IPS-NIHi7 (cell line): Measurements from ENCODE around the gene CAPN5.

Source experiments
- DNase-seq: peaks from one replicate; pipeline ENCODE4 v3.0.0; 2012; ENCODE audit warnings: mixed read lengths; ENCODE audit errors: extremely low spot score

The CAPN5 gene

DNA sequence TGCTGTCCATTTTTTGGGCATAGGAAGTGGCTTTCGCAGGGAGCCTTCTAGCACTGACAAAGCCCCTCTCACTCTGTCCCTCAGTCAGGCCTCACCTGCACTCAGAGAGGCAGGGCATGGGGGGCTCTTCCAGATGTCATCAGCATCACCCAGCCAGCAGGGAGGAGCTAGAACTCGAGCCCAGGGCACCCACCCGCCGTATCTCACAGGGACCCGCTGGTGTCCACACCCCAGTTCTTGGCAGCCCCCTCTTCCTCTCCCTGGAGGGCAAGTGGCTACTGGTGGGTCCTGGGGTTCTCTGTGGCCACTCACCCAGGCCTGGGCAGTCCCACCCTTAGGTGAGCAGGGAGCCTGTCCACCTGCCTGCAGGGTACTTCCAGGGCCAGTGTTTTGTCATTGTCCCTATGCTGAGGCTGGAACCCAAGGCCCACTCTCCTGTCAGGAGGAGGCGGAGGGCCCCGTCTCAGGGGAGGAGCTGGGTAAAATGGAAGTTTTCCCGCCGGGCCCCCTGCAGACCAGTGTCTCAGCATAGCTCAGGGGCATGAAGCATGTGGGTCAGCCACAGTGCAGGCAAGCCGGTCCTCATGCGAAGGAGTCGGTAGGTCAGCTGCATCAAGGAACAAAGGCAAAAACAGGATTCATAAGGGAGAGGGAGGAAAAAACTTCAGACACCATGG lies 83.1 kb downstream of the CAPN5 start:
- peak; percentile 49 for DNase-seq

DNA sequence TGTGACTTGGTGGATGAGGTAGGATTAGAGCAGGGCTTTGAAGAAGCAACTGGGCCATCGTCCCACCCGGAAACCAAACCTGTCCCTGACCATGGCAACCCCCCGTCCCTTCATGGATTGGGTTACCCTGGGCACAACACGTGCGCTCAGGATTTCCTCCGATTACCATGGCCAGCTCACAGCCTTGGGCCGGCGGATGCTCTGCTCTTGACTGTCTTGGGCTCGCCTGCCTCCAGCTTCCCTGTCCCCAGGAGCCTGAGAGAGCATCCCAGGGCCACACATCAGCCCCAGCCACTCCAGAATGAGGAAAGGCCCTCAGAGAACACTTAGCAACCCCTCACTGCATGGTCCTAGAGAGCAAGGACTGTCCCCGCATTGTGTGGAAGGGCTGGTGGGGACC lies 84.1 kb downstream of the CAPN5 start:
- DNase-seq: no peak

DNA sequence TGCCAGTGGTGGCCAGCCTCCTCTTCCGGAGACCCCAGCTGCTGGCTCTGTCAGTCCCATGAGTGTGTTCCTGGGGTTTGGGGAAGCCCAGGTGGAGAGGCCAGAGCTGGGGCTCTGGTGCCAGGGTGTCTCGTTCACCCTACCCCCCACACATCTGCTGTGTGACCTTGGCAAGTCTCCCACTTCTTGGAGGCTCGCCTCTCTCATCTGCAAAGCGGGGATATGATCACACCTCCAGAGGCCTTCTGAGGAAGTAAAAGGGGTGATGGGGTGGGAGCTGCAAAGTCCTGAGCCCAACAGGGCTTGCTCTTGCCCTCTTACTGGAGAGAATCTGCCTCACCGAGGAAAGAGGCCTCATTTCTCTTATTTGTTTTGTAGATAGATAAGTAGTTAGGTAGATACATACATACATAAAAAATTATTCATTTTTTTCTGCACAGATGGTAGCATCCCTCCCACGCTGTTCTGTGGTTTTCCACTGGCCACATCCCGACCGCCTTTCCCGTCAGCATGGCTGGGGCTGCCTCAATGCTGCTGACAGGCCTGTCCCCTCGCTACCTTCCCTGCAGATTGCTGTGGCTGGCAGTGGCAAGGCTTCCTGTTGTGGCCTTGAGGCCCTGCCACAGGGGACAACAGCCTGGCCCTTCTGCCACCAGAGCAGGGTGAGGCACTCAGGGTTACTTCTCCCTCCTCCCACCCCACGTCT lies 85.2 kb downstream of the CAPN5 start:
- no peak for DNase-seq

DNA sequence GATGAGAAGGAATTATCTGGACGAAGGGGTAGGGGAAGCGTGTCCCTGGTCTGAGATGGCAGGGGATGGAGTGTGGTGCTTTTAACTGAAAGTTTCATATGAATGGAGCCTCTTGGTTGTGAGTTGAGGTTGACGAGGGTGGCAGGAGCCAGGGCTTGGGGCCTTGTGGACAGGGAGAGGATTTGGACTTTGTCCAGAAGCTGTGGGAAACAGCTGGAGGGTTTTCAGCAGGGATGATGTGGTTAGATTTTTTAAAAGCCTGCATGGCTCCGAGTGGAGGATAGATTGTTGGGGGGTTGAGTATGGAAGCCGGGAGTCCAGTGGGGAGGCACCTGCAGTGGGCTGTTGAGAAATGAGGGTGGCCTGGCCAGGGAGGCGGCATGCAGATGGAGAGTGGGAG lies 86.1 kb downstream of the CAPN5 start:
- no peak for DNase-seq

DNA sequence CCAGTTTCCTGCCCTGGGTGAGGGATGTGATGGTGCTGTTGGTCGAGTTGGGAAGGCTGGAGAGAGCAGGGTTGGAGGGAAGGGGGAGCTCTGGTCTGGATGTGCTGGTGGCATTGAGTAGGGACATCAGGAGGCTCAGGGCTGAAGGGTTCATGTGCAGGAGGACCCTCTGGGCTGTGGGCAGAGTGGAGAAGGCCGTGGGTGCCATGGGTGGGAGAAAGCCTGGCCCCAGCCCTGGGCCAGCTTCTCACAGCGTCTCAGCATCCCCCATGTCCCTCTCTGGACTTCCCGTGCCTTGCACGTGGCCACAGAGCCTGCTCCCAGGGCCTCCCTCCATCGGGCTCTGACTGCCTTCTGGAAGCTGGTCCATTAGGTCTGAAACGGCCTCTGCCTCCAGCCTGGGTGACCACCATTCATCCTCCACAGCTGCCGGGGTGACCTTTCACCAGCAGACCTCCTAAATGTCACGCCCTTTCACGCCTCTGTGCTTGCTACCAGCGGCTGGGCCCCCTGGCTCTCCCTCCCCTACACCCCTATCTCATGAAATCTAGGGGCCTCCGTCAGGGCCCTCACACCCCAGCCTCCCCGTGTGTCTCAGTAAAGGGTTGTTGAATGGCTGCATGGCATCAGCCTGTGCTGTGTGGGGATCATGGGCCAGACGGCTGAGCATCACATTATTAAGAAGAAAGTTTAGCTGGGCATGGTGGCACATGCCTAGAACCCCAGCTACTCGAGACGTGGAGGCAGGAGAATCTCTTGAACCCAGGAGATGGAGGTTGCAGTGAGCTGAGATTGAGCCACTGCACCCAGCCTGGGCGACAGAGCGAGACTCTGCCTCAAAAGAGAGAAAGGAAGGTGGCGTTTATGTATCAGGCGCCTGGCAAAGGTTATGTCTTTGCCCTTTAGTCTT lies 86.8 kb downstream of the CAPN5 start:
- DNase-seq: no peak

DNA sequence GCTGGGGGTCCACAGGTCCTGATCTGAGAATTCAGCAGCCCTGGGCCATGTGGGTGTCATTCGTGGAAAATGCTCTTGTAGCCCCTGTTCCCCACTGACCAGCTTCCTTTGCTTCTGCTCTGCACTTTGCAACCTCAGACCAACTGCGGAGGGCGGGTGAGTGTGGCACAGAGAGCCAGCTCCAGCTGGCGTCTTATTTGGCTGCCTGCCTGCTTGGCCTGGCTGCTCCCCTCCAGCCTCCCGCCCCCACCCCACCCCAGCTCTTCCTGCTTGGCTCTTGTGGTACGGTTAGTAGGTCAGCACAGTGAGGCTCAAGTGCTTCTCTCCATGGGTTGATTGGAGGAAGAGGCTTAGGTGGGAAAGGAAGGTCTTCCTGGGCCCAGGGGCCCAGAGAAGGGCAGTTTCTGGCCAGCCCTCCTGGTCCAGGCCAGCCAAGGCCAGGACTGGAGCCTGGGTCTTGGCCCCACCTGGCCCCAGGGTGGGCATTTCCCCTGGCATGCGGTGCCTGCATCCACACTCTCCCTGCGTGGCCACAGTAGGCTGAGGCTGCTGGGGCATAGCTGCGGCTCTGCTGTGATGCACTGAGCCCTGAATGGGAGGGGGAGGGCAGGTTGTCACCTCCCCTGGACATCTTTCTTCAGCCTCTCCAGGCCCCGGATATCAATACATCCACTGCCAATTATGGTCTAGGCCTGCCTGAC lies 87.8 kb downstream of the CAPN5 start:
- no peak for DNase-seq

DNA sequence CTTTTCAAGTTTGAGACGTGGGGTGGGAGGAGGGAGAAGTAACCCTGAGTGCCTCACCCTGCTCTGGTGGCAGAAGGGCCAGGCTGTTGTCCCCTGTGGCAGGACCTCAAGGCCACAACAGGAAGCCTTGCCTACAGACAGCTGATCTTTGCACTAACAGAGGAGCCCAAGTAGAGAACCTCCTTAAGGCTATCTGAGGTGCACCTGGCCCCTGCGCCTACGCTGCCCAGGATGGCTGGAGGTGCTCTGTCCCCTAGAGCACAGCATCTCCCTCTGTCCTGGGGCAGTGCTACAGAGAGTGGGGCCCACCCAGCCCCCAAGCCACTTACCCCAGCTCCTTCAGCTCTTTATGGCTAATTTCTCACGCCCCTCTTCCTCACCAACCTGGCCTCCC lies 88.3 kb downstream of the CAPN5 start:
- DNase-seq: no peak

DNA sequence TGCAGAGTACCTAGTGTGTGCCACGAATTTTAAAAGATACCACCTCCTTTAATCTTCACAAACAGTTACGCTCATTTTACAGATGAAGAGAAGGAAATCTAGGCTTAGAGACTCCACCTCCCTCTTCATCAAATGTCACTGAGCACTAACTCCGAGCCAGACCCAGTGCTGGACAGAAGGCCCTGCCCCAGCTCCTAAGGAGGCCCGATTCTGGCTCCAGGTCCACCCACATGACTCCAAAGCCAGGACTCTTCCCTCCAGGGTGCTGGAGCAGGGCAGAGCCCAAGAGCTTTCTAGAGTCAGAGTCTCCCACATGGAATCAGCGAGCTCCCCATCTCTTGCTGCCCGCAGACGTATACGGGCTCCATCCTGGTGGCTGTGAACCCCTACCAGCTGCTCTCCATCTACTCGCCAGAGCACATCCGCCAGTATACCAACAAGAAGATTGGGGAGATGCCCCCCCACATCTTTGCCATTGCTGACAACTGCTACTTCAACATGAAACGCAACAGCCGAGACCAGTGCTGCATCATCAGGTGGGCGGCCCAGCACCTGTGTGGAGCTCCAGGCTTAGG lies 88.9 kb downstream of the CAPN5 start:
- DNase-seq: no peak

DNA sequence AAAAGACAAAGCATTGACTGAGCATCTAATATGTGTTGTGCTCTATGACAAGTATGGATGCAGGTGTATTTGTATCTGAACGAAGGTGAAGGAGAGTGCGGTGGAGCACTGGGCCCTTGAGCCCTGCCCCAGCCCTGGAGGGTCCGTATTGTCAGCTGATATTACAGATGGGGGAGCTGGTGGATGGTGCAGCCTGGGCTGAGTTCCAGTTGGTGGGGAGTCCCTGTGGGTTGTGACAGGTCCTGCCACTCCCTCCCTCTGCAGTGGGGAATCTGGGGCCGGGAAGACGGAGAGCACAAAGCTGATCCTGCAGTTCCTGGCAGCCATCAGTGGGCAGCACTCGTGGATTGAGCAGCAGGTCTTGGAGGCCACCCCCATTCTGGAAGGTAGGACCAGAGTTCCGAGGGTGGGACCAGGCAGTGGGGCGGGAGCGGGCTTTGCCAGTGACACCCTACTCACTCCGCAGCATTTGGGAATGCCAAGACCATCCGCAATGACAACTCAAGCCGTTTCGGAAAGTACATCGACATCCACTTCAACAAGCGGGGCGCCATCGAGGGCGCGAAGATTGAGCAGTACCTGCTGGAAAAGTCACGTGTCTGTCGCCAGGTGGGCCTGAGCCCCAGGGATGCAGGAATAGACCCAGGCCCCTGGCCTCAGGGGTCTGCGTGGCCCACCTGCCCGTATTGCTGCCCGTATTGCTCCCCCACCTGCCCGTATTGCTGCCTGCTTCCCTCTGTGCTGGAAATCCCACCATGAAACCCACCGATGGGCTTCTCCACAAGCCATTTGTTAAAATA lies 89.8 kb downstream of the CAPN5 start:
- no peak for DNase-seq

DNA sequence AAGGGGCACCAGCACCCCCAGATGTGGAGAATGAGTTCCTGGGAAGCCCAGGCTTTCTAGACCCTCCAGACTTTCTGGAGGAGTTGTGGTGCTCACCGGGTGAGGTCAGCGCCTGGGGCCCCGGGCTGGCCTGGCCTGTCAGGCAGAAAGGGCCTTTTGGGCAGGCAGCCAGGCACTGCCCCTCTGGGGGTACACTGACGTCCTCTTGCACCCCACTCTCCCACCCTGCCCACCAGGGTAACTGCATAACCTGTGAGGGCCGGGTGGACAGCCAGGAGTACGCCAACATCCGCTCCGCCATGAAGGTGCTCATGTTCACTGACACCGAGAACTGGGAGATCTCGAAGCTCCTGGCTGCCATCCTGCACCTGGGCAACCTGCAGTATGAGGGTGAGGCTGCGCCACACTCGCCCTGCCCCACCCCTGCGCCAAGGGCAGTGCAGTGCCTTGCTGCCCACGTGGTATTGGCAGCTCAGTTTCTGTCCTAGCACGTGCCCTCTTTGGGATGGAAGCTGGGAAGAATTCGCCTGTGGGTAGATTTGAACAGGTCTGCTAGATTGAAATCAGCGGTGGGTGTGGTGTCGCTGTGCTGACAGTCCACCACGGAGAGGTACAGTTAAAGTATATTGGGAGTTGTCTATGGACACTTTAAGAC lies 91.4 kb downstream of the CAPN5 start:
- DNase-seq: no peak

DNA sequence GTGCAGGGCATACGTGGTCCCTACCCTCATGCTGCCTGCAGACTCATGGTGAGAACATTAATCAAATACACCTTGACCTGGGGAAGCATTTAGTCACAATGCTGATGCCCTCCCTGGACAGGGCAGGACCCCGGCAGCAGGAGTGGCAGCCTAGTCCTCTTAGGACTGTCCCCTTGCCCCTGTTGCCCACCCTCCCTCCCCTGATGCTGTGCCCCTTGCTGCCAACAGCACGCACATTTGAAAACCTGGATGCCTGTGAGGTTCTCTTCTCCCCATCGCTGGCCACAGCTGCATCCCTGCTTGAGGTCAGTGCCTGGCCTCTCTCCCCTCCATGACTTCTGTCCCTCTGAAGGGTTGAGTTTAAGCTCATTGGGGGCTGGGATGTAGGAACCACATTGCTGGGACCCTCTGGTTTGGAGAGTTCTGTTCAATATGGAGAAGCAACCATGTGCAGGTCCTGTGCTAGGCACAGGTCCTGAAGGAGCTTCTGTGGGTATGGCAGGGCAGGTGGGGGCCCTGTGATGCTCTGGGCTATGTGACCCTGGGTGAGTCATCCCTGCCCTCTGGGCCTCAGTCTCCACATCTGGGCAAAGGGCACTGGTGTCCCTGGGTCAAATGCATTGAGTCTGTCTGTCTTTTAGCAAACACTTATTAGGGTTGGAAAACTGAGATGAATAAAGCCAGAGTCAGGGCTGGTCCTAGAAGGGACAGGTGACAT lies 92.6 kb downstream of the CAPN5 start:
- no peak for DNase-seq

DNA sequence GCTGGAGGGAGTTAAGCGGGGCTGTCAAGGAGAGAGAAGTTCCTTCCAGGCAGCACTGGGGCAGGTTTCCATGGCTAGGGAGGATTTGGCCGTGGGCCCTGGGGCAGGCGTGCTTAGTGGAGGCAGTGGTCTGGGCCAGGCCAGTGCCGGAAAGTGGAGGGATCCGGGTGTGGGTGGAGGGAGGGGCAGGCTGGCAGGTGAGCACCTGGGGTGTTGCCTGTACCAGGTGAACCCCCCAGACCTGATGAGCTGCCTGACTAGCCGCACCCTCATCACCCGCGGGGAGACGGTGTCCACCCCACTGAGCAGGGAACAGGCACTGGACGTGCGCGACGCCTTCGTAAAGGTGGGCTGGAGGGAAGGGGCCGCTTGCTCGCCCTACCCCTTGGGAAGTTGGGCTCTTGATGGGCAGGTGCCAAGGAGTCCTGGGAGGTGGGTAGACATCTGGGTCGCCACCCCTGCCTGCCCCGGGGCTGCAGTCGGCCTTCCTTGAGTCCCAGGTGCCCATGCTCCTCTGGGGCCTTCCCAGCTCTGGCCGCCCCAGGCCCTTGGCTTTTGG lies 93.2 kb downstream of the CAPN5 start:
- no peak for DNase-seq

DNA sequence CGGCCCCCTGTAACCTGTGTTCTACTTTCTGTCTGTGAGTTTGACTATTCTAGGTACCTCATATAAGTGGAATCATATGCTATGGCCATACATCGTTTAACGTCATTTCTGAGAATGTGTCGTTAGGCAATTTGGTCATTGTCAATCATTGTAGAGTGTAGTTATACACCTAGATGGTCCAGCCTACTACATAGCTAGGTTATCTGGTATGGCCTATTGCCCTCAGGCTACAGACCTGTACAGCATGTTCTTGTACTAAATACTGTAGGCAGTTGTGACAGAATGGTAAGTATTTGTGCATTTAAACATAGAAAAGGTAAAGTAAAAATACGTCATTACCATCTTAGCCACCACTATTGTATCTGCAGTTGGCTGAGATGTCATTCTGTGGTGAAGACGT lies 96.5 kb downstream of the CAPN5 start:
- no peak for DNase-seq

DNA sequence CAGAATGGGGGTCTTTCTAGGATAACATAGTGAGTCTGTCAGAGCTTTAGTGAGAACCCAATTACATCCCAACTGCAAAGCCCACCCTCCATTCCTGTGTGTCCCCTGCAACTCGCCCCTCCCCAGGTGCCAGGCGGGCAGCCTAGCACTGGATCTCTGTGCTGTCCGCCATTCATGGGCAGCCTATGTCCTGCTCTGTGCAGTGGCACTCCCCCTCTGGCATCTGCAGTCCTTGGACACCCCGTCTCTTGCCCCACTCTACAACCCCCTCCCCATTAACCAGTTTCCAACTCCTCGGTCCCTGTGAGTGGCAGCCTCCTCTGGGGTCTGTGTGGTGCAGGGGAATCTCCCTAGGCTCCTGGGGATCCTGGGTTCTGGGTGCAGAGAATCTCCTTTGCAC lies 98.3 kb downstream of the CAPN5 start:
- DNase-seq: no peak

DNA sequence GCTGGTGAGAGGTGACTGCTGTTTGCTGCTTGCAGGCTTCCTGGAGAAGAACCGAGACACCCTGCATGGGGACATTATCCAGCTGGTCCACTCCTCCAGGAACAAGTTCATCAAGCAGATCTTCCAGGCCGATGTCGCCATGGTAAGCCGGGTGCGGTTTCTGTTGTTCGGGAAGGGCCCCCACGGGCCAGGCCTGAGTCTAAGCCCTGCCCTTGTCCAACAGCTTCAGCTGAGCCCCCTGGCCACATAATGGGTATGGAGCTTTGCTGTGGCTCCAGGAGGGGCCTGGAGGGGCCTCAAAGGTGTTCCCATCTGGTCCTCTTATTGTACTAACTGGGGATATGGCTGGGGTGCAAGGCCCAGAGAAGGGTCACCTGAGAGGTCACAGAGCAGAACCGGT lies 99.2 kb downstream of the CAPN5 start:
- no peak for DNase-seq

DNA sequence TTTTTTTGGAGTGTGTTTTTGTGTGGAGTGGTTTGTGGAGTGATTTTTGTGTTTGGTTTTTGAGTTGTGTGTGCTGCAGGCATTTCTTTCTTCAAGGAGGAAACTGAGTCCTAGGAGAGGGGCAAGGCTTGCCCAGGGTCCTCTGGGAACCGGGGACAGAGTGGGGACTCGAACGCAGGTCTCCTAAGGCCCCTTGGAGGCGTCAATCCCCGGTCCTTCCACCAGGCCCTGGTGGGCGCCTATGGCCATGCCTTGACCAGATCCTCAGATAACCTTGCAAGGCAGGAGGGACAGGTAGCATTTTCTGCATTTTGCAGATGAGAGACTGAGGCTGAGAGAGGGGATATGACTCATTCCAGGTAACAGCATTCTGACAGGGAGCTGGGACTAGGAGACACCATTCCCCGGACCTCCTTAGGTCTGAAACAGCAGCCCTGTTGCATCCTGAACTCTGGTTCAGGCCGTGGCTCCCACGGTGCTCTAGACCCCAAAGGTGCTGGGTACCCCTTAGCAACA lies 100.4 kb downstream of the CAPN5 start:
- DNase-seq: no peak

DNA sequence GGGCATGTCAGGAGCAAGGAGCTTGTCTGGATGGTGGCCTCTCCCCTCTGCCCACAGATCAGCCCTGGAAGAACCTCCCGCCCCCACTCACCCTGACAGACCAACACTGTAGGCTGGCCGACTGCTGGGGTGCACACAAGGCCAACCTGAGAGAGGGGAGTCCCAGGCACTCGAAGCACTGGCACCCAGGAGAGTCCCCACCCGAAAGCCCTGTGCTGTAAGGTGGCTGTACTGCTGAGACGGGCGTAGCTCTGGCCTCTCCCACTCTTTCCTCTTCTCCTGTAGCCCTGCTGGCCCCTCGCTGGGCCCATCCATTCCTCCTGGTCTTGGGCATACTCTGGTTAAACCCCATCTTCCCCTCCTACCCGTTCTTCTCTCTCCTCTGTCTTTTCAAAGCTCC lies 101.0 kb downstream of the CAPN5 start:
- no peak for DNase-seq

DNA sequence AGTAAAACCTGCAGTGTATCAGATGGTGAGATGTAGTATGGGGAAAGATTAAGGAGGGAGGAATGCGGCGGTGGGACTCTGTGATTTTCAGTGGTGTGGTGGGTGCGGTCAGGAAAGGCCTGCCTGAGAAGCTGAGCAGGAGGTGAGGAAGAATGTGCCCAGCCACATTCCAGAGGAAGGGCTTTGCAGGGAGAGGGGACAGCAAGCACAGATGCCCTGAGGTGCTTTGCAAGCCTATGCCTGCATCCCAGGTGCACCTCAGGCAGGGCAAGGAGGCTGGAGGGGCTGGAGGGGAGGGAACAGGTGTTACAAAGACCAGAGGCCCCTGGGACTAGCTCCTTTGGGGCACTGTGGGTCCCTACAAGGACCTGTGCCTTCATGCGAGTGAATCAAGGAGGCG lies 103.3 kb downstream of the CAPN5 start:
- DNase-seq: peak; percentile 79

DNA sequence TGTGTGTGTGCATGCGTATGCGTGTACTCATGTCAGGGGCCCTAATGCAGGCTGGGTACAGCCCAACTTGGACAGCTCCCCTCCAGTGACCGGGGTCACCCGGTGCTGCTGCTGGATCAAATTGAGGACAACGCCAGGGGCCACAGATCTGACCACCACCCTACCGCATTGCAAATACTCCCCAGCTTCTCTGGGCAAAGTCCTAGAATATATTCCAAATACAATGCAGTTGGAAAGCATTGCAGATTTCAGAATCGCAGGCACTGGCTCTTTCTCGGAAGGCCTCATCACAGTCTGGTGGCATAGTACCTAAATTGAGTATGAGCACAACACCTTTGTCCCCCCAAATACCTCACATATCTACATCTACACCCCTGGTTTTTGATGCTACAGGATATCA lies 104.5 kb downstream of the CAPN5 start:
- no peak for DNase-seq
